ENCODE results near the gene WDR93.
A peak's percentile ranks its signal among the peaks of the same experiment; 100 is the strongest.

Gene WDR93

DNA sequence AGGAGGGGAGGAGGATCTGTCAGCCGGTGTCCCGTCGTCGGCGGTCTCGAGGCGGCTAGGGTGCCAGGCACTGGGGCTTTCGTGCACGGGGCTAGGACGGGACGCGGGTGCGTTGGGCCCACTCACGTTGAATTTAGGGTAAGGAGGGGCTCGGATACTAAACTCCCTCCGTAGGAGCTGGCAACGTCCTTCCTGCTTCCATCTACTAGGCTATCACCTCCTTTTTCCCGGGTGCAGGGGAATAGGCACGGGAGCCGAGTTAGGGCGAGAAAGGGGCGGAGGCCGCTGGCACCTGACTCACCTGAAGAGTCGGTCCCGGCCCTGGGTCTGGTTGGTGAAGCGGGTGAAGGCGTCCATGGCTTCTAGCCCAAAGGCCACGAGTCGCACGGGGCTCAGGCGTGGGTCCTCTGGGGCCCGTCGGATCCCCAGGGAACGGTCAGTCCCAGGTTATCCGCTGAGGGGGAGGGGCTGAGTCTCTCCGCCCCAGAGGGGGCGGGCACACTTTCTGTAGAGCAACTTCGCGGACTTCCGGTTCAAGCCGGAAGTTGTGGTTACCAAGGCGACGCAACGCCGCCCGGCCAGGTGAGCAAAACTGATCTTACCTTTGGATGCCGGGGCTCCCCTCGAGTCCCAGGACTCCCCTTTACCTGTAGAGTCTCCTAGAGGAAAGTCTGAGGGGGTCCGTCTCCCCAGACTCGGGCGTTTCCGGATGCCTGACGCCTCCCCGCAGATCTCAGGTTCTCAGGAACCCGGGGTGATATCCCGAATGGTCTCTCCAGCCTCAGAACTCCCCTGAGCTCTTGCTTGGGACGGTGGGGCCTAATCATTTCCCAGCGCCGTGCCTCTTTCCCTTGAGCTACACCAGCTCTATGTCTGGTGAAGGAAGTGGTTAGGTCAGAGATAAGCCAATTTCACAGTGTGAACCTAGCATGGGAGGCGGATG is at the start of gene WDR93, which contains the start of gene PEX11A:
TSS of gene WDR93 (plus strand) at position 536 of the 943 bp plus-strand sequence. CDS start 10,936 bp downstream, outside the sequence.
TSS of gene PEX11A (minus strand) at position 479 of the 943 bp plus-strand sequence. CDS start at position 357, 122 bp downstream.
- Histone ChIP-seq H3K27me3 (ENCODE audit: control insufficient read depth in 5 of 5, insufficient read depth in 4 of 5, low read length in 5 of 5) (no peaks in the 10 kb centered on the region), H3K27ac (ENCODE audit: low read depth, low read length) (peak within 1 kb of the TSS; percentile 83), H3K9me3 (ENCODE audit: control insufficient read depth in 5 of 5, low read length in 5 of 5) (no peaks in the 10 kb centered on the region), H3K4me1 (ENCODE audit: control insufficient read depth in 5 of 5, insufficient read depth in 5 of 5, low read length in 5 of 5) (peaks cover 0 to 55% (median 36%) of the 10 kb centered on the region in 5 donors), H3K36me3 (ENCODE audit: control insufficient read depth in 5 of 5, insufficient read depth in 5 of 5, low read length in 5 of 5) (no peaks in the 10 kb centered on the region), H3K4me3 (ENCODE audit: low read depth in 1 of 5, low read length in 5 of 5) (peak within 1 kb of the TSS; percentile 83 to 92 (median 88)), H3K9ac (ENCODE audit: low read length in 5 of 5) (peak within 1 kb of the TSS; percentile 49 to 86 (median 72))

DNA sequence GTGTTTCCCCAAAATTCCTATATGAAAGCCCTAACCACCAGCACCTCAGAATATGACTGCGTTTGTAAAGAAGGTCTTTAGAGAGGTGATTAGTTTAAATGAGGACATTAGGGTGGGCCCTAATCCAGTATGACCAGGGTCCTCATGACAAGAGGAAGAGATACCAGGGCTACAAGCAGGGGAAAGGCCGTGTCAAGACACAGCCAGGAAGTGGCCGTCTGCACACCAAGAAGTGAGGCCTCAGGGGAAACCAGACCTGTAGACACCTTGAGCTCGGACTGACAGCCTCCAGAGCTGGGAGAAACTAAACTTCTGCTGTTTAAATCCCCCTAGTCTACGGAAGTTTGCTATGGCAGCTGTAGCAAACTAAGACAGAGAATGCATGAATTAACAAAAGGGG is 49.6 kb upstream of the WDR93 start:
- no peaks in the 10 kb centered on the region for H3K27me3 ChIP-seq (ENCODE audit: control insufficient read depth in 5 of 5, insufficient read depth in 4 of 5, low read length in 5 of 5)
- H3K36me3 ChIP-seq (ENCODE audit: control insufficient read depth in 5 of 5, insufficient read depth in 5 of 5, low read length in 5 of 5): peaks cover 0 to 27% (median 13%) of the 10 kb centered on the region in 5 donors
- no peak overlapping the region for H3K27ac ChIP-seq (ENCODE audit: low read depth, low read length)
- H3K9me3 ChIP-seq (ENCODE audit: control insufficient read depth in 5 of 5, low read length in 5 of 5): no peaks in the 10 kb centered on the region
- no peaks in the 10 kb centered on the region for H3K4me1 ChIP-seq (ENCODE audit: control insufficient read depth in 5 of 5, insufficient read depth in 5 of 5, low read length in 5 of 5)
- H3K9ac ChIP-seq (ENCODE audit: low read length in 5 of 5): no peak overlapping the region
- no peak overlapping the region for H3K4me3 ChIP-seq (ENCODE audit: low read depth in 1 of 5, low read length in 5 of 5)

DNA sequence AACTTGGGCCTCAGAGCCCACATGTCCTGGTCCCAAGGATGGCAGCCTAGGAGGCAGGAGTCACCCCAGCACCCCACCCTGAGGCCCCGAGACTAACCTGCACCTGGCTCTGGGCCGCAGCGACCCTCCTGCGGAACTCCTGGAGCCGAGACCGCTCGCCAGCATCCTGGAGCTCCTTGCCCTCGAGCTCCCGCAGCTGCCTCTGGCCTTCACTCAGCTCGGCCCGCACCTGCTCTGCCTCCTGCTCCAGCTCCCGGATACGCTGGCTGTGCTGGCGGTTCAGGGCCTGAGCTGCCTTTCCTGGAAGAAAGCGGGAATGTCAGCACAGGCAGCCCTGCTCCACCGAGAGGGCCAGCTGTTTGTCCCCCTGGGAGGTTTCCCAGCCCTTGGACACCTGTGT is 48.5 kb upstream of the WDR93 start:
- no peak overlapping the region for H3K4me3 ChIP-seq (ENCODE audit: low read depth in 1 of 5, low read length in 5 of 5)
- H3K9me3 ChIP-seq (ENCODE audit: control insufficient read depth in 5 of 5, low read length in 5 of 5): no peaks in the 10 kb centered on the region
- H3K27me3 ChIP-seq (ENCODE audit: control insufficient read depth in 5 of 5, insufficient read depth in 4 of 5, low read length in 5 of 5): no peaks in the 10 kb centered on the region
- peaks cover 0 to 27% (median 15%) of the 10 kb centered on the region in 5 donors for H3K36me3 ChIP-seq (ENCODE audit: control insufficient read depth in 5 of 5, insufficient read depth in 5 of 5, low read length in 5 of 5)
- H3K27ac ChIP-seq (ENCODE audit: low read depth, low read length): no peak overlapping the region
- H3K4me1 ChIP-seq (ENCODE audit: control insufficient read depth in 5 of 5, insufficient read depth in 5 of 5, low read length in 5 of 5): peaks cover 0 to 3% (median under 1%) of the 10 kb centered on the region in 5 donors
- H3K9ac ChIP-seq (ENCODE audit: low read length in 5 of 5): no peak overlapping the region

DNA sequence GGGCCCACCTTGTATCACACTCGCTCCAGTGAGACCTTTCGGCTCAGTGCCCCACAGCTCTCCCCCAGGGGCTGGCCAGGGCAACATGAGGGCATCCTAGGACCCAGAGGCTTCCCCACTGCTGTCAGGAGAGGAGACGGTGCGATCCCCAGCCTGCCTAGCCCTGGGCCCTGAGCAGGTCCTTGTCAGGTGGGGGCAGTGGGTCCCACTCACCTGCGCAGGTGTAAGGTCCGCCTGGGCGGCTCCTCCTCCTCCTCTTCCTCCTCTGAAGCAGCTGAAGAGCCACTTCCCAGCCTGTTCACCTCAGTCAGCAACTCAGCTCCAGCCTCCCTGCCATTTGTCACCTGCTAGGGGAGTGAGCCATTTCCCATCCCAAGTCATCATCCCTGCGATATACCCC is 44.9 kb upstream of the WDR93 start:
- Histone ChIP-seq H3K9me3 (ENCODE audit: control insufficient read depth in 5 of 5, low read length in 5 of 5) (no peaks in the 10 kb centered on the region), H3K4me1 (ENCODE audit: control insufficient read depth in 5 of 5, insufficient read depth in 5 of 5, low read length in 5 of 5) (peaks cover 0 to 7% (median 4%) of the 10 kb centered on the region in 5 donors)

DNA sequence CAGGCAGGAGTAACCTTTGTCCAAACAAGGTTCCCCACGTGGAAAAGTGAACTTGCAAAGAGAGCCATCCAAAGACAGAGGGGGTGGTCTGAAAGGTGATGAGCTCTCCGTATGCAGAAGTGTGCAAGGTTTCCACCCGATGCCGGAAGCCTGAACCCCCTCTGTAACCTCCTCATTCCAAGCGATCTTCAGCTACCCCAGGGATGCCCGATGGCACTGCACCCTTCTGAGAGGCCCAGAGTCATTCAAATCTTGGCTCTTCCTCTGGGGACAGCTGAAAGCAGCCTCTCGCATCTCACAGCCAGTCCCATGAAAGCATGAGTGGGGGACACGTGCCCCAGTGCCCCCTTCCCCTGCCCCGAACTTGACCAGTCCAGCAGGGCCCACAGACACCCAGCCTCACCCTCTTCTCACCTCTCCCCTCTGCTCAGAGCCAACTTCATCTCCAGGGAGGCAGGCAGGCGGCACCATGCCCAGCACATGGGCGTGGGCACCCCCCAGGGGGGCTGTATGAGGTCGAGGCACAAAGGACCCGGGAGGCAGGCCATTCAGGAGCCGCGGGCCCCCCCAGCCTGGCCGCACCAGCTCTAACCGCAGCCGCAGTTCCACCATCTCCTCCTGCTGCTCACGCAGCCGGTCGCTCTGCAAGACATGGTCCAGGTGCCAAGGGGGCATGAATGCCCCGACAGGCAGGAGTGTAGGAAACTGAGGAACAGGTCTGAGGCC is 44.0 kb upstream of the WDR93 start:
- Histone ChIP-seq H3K9ac (ENCODE audit: low read length in 5 of 5) (no peak overlapping the region), H3K9me3 (ENCODE audit: control insufficient read depth in 5 of 5, low read length in 5 of 5) (no peaks in the 10 kb centered on the region), H3K36me3 (ENCODE audit: control insufficient read depth in 5 of 5, insufficient read depth in 5 of 5, low read length in 5 of 5) (peaks cover 0 to 17% (median 15%) of the 10 kb centered on the region in 5 donors), H3K27ac (ENCODE audit: low read depth, low read length) (no peak overlapping the region), H3K4me1 (ENCODE audit: control insufficient read depth in 5 of 5, insufficient read depth in 5 of 5, low read length in 5 of 5) (peaks cover 0 to 7% (median 4%) of the 10 kb centered on the region in 5 donors), H3K4me3 (ENCODE audit: low read depth in 1 of 5, low read length in 5 of 5) (no peak overlapping the region), H3K27me3 (ENCODE audit: control insufficient read depth in 5 of 5, insufficient read depth in 4 of 5, low read length in 5 of 5) (no peaks in the 10 kb centered on the region)

More for the DNA sequence above, 44.9 kb upstream of the WDR93 start:
- Histone ChIP-seq H3K36me3 (ENCODE audit: control insufficient read depth in 5 of 5, insufficient read depth in 5 of 5, low read length in 5 of 5) (peaks cover 0 to 25% (median 15%) of the 10 kb centered on the region in 5 donors), H3K9ac (ENCODE audit: low read length in 5 of 5) (no peak overlapping the region), H3K4me3 (ENCODE audit: low read depth in 1 of 5, low read length in 5 of 5) (no peak overlapping the region), H3K27ac (ENCODE audit: low read depth, low read length) (no peak overlapping the region), H3K27me3 (ENCODE audit: control insufficient read depth in 5 of 5, insufficient read depth in 4 of 5, low read length in 5 of 5) (no peaks in the 10 kb centered on the region)

DNA sequence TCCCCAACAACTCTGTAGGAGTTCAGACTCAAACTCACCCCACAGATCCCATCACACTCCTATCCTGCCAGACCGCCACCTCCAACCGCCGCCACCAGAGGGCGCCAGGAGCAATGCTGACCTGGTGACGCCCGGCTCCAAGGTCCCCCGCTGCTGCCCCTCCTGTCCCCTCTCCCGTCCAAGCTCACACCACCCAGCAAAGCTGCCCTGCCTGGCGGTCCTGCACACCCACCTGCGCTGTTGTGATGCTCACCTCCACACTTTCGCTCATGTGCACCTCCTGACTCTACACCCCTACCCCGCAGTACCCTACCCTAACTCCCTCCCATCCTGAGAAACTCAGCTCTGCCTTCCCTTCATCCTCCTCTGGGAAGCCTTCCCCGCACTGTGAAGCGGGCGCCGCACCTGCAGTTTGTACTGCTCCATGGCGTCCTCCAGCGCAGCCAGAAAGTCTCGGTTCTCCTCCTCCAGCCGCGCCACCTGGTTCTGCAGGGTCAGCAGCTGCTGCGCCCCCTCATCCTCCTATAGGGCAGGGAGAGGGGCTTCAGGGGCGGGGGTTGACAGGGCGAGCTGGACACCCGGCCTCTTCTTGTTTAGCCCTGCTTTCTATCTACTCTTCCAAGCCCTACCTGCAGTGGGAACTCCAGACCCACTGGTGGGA is 43.3 kb upstream of the WDR93 start:
- Histone ChIP-seq H3K27me3 (ENCODE audit: control insufficient read depth in 5 of 5, insufficient read depth in 4 of 5, low read length in 5 of 5) (no peaks in the 10 kb centered on the region), H3K9me3 (ENCODE audit: control insufficient read depth in 5 of 5, low read length in 5 of 5) (no peaks in the 10 kb centered on the region), H3K4me3 (ENCODE audit: low read depth in 1 of 5, low read length in 5 of 5) (peak overlapping the region in 1 of 5 donors; percentile 23), H3K27ac (ENCODE audit: low read depth, low read length) (no peak overlapping the region), H3K36me3 (ENCODE audit: control insufficient read depth in 5 of 5, insufficient read depth in 5 of 5, low read length in 5 of 5) (peaks cover 0 to 11% (median 8%) of the 10 kb centered on the region in 5 donors), H3K4me1 (ENCODE audit: control insufficient read depth in 5 of 5, insufficient read depth in 5 of 5, low read length in 5 of 5) (peaks cover 0 to 7% (median 4%) of the 10 kb centered on the region in 5 donors), H3K9ac (ENCODE audit: low read length in 5 of 5) (no peak overlapping the region)

DNA sequence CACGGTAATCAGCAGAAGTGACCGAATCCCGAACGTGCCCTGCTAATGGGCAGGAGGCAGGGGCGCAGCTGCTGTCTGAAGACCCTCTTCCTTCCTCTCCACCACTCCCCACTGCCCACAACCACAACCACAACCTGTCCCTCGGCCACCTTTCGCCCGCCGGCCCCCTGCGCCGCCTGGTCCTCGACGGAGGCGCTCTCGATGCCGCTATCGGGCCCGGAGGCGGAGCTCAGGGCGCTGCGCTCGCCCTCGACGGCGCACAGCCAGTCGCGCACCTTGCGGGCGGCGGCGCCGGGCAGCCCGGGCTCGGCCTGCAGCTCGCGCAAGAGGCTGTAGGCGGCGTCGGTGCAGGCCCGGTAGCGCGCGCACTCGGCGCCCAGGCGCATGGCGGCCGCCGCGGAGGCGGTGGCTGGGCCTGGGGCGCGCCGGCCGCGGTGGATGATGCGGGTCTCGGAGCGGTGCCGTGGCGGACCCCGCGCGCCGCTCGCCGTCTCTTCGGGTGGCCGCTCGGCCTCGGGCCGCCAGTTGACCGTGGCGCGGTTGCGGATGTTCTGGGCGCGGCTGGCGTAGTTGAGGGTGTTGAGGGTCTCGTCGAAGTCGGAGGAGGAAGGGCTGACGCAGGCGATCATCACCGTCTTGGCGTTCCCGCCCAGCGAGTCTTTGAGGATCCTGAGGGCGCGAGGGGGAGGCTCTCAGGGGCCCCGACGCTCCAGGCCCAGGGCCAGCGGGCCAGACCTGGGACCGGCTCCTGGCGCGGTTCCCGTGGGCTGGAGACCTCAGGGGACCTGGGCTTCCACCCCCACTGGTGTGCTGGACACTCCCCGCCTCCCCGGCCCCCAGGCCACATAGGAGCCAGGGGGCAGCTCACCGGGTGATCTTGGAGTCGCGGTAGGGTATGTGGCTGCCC is 42.3 kb upstream of the WDR93 start:
- Histone ChIP-seq H3K27me3 (ENCODE audit: control insufficient read depth in 5 of 5, insufficient read depth in 4 of 5, low read length in 5 of 5) (peaks cover 0 to 4% (median 0%) of the 10 kb centered on the region in 5 donors), H3K27ac (ENCODE audit: low read depth, low read length) (no peak overlapping the region), H3K9ac (ENCODE audit: low read length in 5 of 5) (no peak overlapping the region), H3K36me3 (ENCODE audit: control insufficient read depth in 5 of 5, insufficient read depth in 5 of 5, low read length in 5 of 5) (peaks cover 0 to 11% (median 7%) of the 10 kb centered on the region in 5 donors), H3K9me3 (ENCODE audit: control insufficient read depth in 5 of 5, low read length in 5 of 5) (no peaks in the 10 kb centered on the region), H3K4me3 (ENCODE audit: low read depth in 1 of 5, low read length in 5 of 5) (no peak overlapping the region), H3K4me1 (ENCODE audit: control insufficient read depth in 5 of 5, insufficient read depth in 5 of 5, low read length in 5 of 5) (peaks cover 0 to 7% (median 4%) of the 10 kb centered on the region in 5 donors)

DNA sequence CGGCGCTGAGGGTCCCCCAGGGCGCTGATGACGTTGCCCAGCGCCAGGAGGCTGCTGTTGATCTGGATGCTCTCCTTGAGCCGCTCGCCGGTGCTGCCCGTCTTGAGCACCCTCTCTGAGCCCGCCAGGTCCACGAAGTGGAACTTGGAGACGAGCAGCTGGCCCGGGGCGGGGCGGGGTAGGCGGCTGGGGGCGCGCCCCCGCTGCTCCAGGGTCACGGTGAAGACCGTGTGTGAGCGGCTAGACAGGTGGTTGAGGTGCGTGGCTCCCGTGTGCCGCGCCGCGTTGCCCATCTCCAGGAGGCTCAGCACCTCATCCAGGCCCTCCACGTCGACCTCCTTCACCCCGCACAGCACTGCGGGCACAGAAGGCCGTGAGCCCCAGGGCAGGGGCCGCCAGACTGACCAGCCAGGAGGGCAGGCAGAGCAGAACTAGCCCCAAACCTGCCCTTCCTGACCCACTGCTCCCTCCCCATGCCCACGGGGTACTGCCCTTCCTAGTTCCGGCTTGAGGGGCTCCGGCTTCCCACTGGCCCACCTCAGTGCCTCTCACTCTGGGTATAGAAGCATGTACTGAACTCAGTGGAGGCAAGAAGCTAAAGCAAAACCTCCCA is 41.5 kb upstream of the WDR93 start:
- peaks cover 0 to 7% (median 4%) of the 10 kb centered on the region in 5 donors for H3K4me1 ChIP-seq (ENCODE audit: control insufficient read depth in 5 of 5, insufficient read depth in 5 of 5, low read length in 5 of 5)
- H3K4me3 ChIP-seq (ENCODE audit: low read depth in 1 of 5, low read length in 5 of 5): no peak overlapping the region
- peaks cover 0 to 11% (median 5%) of the 10 kb centered on the region in 5 donors for H3K36me3 ChIP-seq (ENCODE audit: control insufficient read depth in 5 of 5, insufficient read depth in 5 of 5, low read length in 5 of 5)
- H3K27ac ChIP-seq (ENCODE audit: low read depth, low read length): no peak overlapping the region
- no peak overlapping the region for H3K9ac ChIP-seq (ENCODE audit: low read length in 5 of 5)
- peaks cover 0 to 4% (median 0%) of the 10 kb centered on the region in 5 donors for H3K27me3 ChIP-seq (ENCODE audit: control insufficient read depth in 5 of 5, insufficient read depth in 4 of 5, low read length in 5 of 5)
- H3K9me3 ChIP-seq (ENCODE audit: control insufficient read depth in 5 of 5, low read length in 5 of 5): no peaks in the 10 kb centered on the region

Data from subcutaneous abdominal adipose tissue (tissue), 5 donors.